Kidney (tissue), 14 donors: ENCODE results near the gene PDCD1LG2. TPM values are rescaled to one million over a fixed set of nuclear protein-coding genes. Genes with fewer than 3 reads are reported as not detected.

Source experiments
- DNase-seq, 5 donors: peaks; one replicate each; pipeline ENCODE4 v3.0.0-alpha.2; 2013 to 2020
- FAIRE-seq: peaks from 2 replicates; lab custom pipeline; 2012; peaks lifted over from hg19 to GRCh38; lab: Jason Lieb, UNC
- H3K27ac ChIP-seq, 2 donors: one replicate each; pipeline ENCODE4 v1.7.0; 2013; ENCODE audit warnings: low read depth in 2 of 2, low read length in 2 of 2, inconsistent platforms in 1 of 2
- H3K27me3 ChIP-seq: one replicate; pipeline ENCODE4 v1.7.1; 2013; ENCODE audit warnings: low read length, inconsistent platforms; ENCODE audit not compliant: control insufficient read depth, insufficient read depth
- H3K36me3 ChIP-seq, 3 donors: one replicate each; pipeline versions ENCODE4 v1.7.0 to v1.7.1; 2013; ENCODE audit warnings: low read length in 3 of 3, control low read depth in 1 of 3, inconsistent platforms in 1 of 3; ENCODE audit not compliant: insufficient read depth in 3 of 3, control insufficient read depth in 2 of 3
- H3K4me1 ChIP-seq, 3 donors: one replicate each; pipeline versions ENCODE4 v1.7.0 to v1.7.1; 2013; ENCODE audit warnings: low read length in 3 of 3, inconsistent platforms in 1 of 3, low read depth in 1 of 3; ENCODE audit not compliant: control insufficient read depth in 2 of 3, insufficient read depth in 2 of 3
- H3K4me3 ChIP-seq, 3 donors: one replicate each; pipeline versions ENCODE4 v1.7.0 to v1.8.1; 2013; ENCODE audit warnings: low read length in 3 of 3, control low read depth in 1 of 3, inconsistent platforms in 1 of 3
- H3K9ac ChIP-seq, 3 donors: one replicate each; pipeline versions ENCODE4 v1.7.0 to v1.7.1; 2013; ENCODE audit warnings: low read length in 3 of 3, control low read depth in 1 of 3, inconsistent platforms in 1 of 3
- H3K9me3 ChIP-seq, 3 donors: one replicate each; pipeline versions ENCODE4 v1.7.0 to v1.7.1; 2013; ENCODE audit warnings: low read length in 3 of 3, control low read depth in 1 of 3, inconsistent platforms in 1 of 3; ENCODE audit not compliant: control insufficient read depth in 2 of 3, insufficient read depth in 1 of 3
- intact Hi-C: fragments of 100-400 bp; cut with DNase I; formaldehyde crosslinking; loops from one replicate; pipeline ENCODE4 v1.11.1; 2022
- polyA plus RNA-seq: library from polyadenylated mRNA; stranded (reverse); fragments of 350-450 nt; fragmentation: Illumina TruSeq; extraction: RNeasy Lipid Tissue Mini Kit (QIAGEN cat#74804); gene quantifications from one replicate; pipeline ENCODE4 v1.2.3, GENCODE V29; 2014; ENCODE audit warnings: low read depth, low replicate concordance; ENCODE audit not compliant: insufficient read depth
- total RNA-seq: library from RNA; stranded (reverse); fragmentation: NEBNext Ultra II Directional; extraction: Animal tissue kit (Norgen Biotek cat#: 25700); gene quantifications from one replicate; pipeline ENCODE4 v1.2.1, GENCODE V29; 2021
- TF ChIP-seq, protein P1 (sequence below): IDR thresholded peaks from 3 replicates; pipeline ENCODE4 v1.5.1; 2012; ENCODE audit warnings: mild to moderate bottlenecking, moderate library complexity, borderline replicate concordance; ENCODE audit not compliant: insufficient read depth; ENCODE audit errors: extremely low read depth
- donor health status: control.
- donor health status: control.
- donor health status: control.
- donor health status: control.
- donor health status: control.
- donor health status: DM: yes; HTN: yes; CAD: no.
- donor health status: Normal renal cell carcinoma (clear cell type).

Gene PDCD1LG2
- total and polyA plus RNA-seq, 2 donors from 2014 or later, result 1.5 to 2.4 TPM

DNA sequence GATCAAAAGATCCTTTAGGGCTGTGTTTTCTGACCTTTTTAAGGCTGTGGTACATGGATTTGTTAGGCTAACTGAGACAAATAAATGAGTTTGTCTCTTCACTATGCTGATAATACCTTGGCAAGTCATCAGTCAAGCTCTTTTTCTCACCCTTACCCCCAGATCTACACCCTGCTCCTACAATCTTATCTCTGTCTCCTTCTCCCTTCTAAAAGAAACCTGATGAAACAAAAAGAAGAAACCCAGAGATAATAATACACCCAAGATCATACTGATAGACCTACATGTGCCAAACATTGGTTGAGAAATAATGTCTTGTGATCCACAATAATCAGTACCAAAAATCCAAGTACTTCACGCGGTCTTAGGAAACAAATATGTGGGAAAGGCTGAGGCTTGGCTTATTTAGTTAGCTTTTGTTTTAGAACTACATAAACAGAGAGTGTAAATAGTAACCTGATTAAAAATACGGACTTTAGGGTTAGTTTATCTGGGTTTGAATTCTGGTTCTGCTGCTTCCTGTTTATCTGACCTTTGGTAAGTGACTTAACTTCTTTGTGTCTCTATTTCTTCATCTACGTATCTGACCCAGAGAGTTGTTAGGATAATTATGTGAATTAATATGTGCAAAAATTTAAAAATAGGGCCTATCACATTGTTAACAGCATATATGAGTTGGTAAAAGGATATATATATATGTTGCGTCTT lies 24.8 kb upstream of the PDCD1LG2 start:
- FAIRE-seq (no peak), DNase-seq (no peak)
- Histone ChIP-seq H3K27ac (no peak overlapping the region), H3K4me3 (no peak overlapping the region), H3K9ac (no peak overlapping the region), H3K27me3 (no peaks in the 10 kb centered on the region), H3K9me3 (no peaks in the 10 kb centered on the region), H3K4me1 (no peaks in the 10 kb centered on the region), H3K36me3 (no peaks in the 10 kb centered on the region)
- TF ChIP-seq, protein P1, sequence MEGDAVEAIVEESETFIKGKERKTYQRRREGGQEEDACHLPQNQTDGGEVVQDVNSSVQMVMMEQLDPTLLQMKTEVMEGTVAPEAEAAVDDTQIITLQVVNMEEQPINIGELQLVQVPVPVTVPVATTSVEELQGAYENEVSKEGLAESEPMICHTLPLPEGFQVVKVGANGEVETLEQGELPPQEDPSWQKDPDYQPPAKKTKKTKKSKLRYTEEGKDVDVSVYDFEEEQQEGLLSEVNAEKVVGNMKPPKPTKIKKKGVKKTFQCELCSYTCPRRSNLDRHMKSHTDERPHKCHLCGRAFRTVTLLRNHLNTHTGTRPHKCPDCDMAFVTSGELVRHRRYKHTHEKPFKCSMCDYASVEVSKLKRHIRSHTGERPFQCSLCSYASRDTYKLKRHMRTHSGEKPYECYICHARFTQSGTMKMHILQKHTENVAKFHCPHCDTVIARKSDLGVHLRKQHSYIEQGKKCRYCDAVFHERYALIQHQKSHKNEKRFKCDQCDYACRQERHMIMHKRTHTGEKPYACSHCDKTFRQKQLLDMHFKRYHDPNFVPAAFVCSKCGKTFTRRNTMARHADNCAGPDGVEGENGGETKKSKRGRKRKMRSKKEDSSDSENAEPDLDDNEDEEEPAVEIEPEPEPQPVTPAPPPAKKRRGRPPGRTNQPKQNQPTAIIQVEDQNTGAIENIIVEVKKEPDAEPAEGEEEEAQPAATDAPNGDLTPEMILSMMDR, result no peak
- intact Hi-C loops, result no loop called here

GRCh38 chr9:5486988-5487387 lies 23.3 kb upstream of the PDCD1LG2 start:
- no peak overlapping the region for H3K27ac ChIP-seq
- no peaks in the 10 kb centered on the region for H3K4me1 ChIP-seq
- H3K4me3 ChIP-seq, result no peak overlapping the region
- H3K36me3 ChIP-seq, result no peaks in the 10 kb centered on the region
- FAIRE-seq (no peak), DNase-seq (no peak)
- no peak overlapping the region for H3K9ac ChIP-seq
- TF ChIP-seq, protein P1, result no peak
- H3K9me3 ChIP-seq, result no peaks in the 10 kb centered on the region
- H3K27me3 ChIP-seq, result no peaks in the 10 kb centered on the region
- intact Hi-C loops, result no loop called here

GRCh38 chr9:5488221-5489008 lies 21.9 kb upstream of the PDCD1LG2 start:
- Histone ChIP-seq H3K9me3 (no peaks in the 10 kb centered on the region), H3K36me3 (no peaks in the 10 kb centered on the region), H3K4me1 (no peaks in the 10 kb centered on the region), H3K9ac (no peak overlapping the region), H3K27ac (no peak overlapping the region), H3K27me3 (no peaks in the 10 kb centered on the region), H3K4me3 (no peak overlapping the region)
- FAIRE-seq (no peak), DNase-seq (no peak)
- intact Hi-C loops, result no loop called here
- TF ChIP-seq, protein P1, result no peak
